ENCODE data around the gene USP28.

Gene USP28

DNA sequence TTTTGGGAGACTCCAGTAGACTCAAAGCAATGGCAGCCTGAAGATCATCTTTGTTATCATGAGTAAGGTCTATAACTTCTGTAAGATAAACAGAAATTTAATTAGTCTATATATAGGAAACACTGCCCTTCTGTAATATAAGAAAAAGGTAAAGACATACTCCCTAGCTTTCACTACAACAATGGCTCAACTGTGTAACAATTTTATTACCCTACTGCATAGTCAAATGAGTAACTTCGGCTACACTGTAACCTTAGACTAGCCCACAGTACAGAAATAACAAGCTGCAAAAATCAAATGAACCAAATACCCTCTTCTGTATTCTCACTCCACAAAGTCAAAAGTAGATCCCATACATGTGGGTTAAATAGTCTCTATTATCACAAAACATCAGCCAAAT lies 33.7 kb downstream of the USP28 start:
- H3K18ac ChIP-seq (ENCODE audit: low read length) = no peak overlapping the region
- no peak for DNase-seq
- H3K56ac ChIP-seq (ENCODE audit: low read length) = no peak overlapping the region
- H3K9ac ChIP-seq (ENCODE audit: low read length) = no peak overlapping the region
- H2BK15ac ChIP-seq (replicated peaks; ENCODE audit: low read depth) = no peak overlapping the region
- WGBS (ENCODE audit: extremely low coverage, insufficient coverage, low lambda C conversion rate) = no CpG with 5 or more reads among the region's 1 CpG
- H3K4me2 ChIP-seq (ENCODE audit: low read length) = no peak overlapping the region
- no peak overlapping the region for H3K4ac ChIP-seq (ENCODE audit: low read depth, low read length)
- no peak overlapping the region for H2BK5ac ChIP-seq (ENCODE audit: low read length)
- H3K79me1 ChIP-seq (ENCODE audit: low read length) = peaks cover 2% of the 10 kb centered on the region
- H3K23ac ChIP-seq (ENCODE audit: low read length) = no peak overlapping the region
- no peak overlapping the region for H3K4me3 ChIP-seq (ENCODE audit: low read length)
- no peak overlapping the region for H2BK120ac ChIP-seq (ENCODE audit: low read depth, low read length)
- no peak overlapping the region for H4K8ac ChIP-seq (ENCODE audit: low read depth, low read length)
- no peak overlapping the region for H3K27ac ChIP-seq (ENCODE audit: low read depth, low read length)
- H2AK5ac ChIP-seq (ENCODE audit: low read length) = no peak overlapping the region
- H4K5ac ChIP-seq (ENCODE audit: low read length) = no peak overlapping the region
- no peaks in the 10 kb centered on the region for H3K79me2 ChIP-seq (ENCODE audit: control insufficient read depth, insufficient read depth, low read length)
- peaks cover 2% of the 10 kb centered on the region for H3K36me3 ChIP-seq (ENCODE audit: control insufficient read depth, insufficient read depth, low read length)
- H3K27me3 ChIP-seq (ENCODE audit: insufficient read depth, low read length, poor library complexity) = no peaks in the 10 kb centered on the region
- H3K4me1 ChIP-seq (ENCODE audit: control insufficient read depth, low read depth, low read length) = no peaks in the 10 kb centered on the region

GRCh38 chr11:113840932-113841664 lies 34.3 kb downstream of the USP28 start:
- Histone ChIP-seq H3K27ac (ENCODE audit: low read depth, low read length) (no peak overlapping the region), H3K4me3 (ENCODE audit: low read length) (no peak overlapping the region), H3K9ac (ENCODE audit: low read length) (no peak overlapping the region), H2BK120ac (ENCODE audit: low read depth, low read length) (no peak overlapping the region), H2AK5ac (ENCODE audit: low read length) (no peak overlapping the region), H3K79me2 (ENCODE audit: control insufficient read depth, insufficient read depth, low read length) (no peaks in the 10 kb centered on the region), H3K18ac (ENCODE audit: low read length) (no peak overlapping the region), H3K79me1 (ENCODE audit: low read length) (peaks cover 2% of the 10 kb centered on the region), H3K27me3 (ENCODE audit: insufficient read depth, low read length, poor library complexity) (no peaks in the 10 kb centered on the region), H2BK5ac (ENCODE audit: low read length) (no peak overlapping the region), H3K4me1 (ENCODE audit: control insufficient read depth, low read depth, low read length) (no peaks in the 10 kb centered on the region), H3K36me3 (ENCODE audit: control insufficient read depth, insufficient read depth, low read length) (peaks cover 2% of the 10 kb centered on the region), H3K4me2 (ENCODE audit: low read length) (no peak overlapping the region), H4K5ac (ENCODE audit: low read length) (no peak overlapping the region), H2BK15ac (replicated peaks; ENCODE audit: low read depth) (no peak overlapping the region), H4K8ac (ENCODE audit: low read depth, low read length) (no peak overlapping the region), H3K56ac (ENCODE audit: low read length) (no peak overlapping the region), H3K23ac (ENCODE audit: low read length) (no peak overlapping the region), H3K4ac (ENCODE audit: low read depth, low read length) (no peak overlapping the region)
- DNase-seq = no peak
- WGBS (ENCODE audit: extremely low coverage, insufficient coverage, low lambda C conversion rate) = no CpG with 5 or more reads among the region's 3 CpGs

DNA sequence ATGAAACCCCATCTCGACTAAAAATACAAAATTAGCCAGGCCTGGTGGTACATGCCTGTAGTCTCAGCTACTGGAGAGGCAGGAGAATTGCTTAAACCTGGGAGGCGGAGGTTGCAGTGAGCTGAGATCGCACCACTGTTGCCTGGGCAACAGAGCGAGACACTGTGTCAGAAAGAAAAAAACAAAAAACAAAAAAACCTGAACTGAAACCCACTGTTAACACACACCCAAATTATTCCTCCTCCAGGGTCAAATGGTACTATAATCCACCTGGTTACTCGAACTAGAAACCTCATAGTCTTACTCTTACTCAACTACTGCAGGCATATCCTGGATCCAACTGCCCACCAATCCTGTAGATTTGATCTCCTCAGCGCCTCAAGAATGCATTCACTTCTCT lies 35.5 kb downstream of the USP28 start:
- WGBS (ENCODE audit: extremely low coverage, insufficient coverage, low lambda C conversion rate) = no CpG with 5 or more reads among the region's 6 CpGs

DNA sequence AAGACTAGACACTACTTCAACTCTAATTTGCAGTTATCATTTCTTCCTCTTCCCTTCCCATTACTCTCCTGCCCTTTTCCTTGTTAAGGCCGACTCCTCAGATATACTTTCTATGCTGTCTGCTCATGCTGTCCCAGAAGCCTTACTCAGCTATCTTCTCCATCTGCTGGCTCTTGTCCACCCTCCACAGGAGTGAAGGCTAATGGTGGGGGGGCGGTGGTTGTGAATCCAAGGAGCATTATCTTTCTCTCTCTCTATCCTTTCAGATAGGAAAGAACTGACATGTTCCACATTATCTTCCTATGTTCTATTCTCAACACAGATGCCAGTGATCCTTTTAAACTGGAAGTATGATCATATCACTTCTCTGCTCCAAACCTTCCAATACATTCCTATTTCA lies 37.4 kb downstream of the USP28 start:
- no peak overlapping the region for H3K4me2 ChIP-seq (ENCODE audit: low read length)
- no CpG with 5 or more reads among the region's 2 CpGs for WGBS (ENCODE audit: extremely low coverage, insufficient coverage, low lambda C conversion rate)

More for the DNA sequence above, 35.5 kb downstream of the USP28 start:
- no peak overlapping the region for H3K56ac ChIP-seq (ENCODE audit: low read length)
- no peak overlapping the region for H4K5ac ChIP-seq (ENCODE audit: low read length)
- H3K79me1 ChIP-seq (ENCODE audit: low read length) = peaks cover 2% of the 10 kb centered on the region
- H2BK5ac ChIP-seq (ENCODE audit: low read length) = no peak overlapping the region
- no peak overlapping the region for H4K8ac ChIP-seq (ENCODE audit: low read depth, low read length)
- no peak overlapping the region for H3K4ac ChIP-seq (ENCODE audit: low read depth, low read length)
- no peak overlapping the region for H2BK15ac ChIP-seq (replicated peaks; ENCODE audit: low read depth)
- H3K4me2 ChIP-seq (ENCODE audit: low read length) = no peak overlapping the region
- no peak for DNase-seq
- H3K4me1 ChIP-seq (ENCODE audit: control insufficient read depth, low read depth, low read length) = no peaks in the 10 kb centered on the region
- H3K27me3 ChIP-seq (ENCODE audit: insufficient read depth, low read length, poor library complexity) = no peaks in the 10 kb centered on the region
- H3K23ac ChIP-seq (ENCODE audit: low read length) = no peak overlapping the region
- peaks cover 2% of the 10 kb centered on the region for H3K36me3 ChIP-seq (ENCODE audit: control insufficient read depth, insufficient read depth, low read length)
- no peak overlapping the region for H2BK120ac ChIP-seq (ENCODE audit: low read depth, low read length)
- H3K4me3 ChIP-seq (ENCODE audit: low read length) = no peak overlapping the region
- H3K27ac ChIP-seq (ENCODE audit: low read depth, low read length) = no peak overlapping the region
- H2AK5ac ChIP-seq (ENCODE audit: low read length) = no peak overlapping the region
- no peak overlapping the region for H3K18ac ChIP-seq (ENCODE audit: low read length)
- no peak overlapping the region for H3K9ac ChIP-seq (ENCODE audit: low read length)
- no peaks in the 10 kb centered on the region for H3K79me2 ChIP-seq (ENCODE audit: control insufficient read depth, insufficient read depth, low read length)

DNA sequence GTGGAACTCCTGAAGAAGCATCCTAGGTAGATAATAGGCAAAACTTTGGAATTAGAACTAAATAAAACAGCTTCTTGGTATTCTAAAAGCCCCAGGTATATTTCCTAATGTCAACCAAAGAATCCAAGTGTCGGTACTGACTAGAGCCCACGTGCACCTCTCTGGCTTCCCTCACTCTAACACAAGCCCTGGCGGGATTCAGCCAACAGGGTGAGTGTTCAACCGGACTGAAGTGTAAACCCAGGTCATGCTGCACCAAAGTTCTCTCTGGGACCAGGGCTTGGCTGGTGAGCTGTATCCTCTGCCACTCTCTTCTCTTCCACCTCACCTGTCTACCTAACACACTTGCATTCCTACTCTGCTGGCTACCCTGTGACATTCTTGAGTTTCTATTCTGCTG lies 40.1 kb downstream of the USP28 start:
- Histone ChIP-seq H3K23ac (ENCODE audit: low read length) (no peak overlapping the region), H3K27ac (ENCODE audit: low read depth, low read length) (no peak overlapping the region), H2BK5ac (ENCODE audit: low read length) (no peak overlapping the region), H3K4me1 (ENCODE audit: control insufficient read depth, low read depth, low read length) (no peaks in the 10 kb centered on the region), H2AK5ac (ENCODE audit: low read length) (no peak overlapping the region), H3K56ac (ENCODE audit: low read length) (no peak overlapping the region), H3K4me2 (ENCODE audit: low read length) (no peak overlapping the region), H3K4me3 (ENCODE audit: low read length) (no peak overlapping the region), H3K9ac (ENCODE audit: low read length) (no peak overlapping the region), H3K4ac (ENCODE audit: low read depth, low read length) (no peak overlapping the region), H4K8ac (ENCODE audit: low read depth, low read length) (no peak overlapping the region), H3K36me3 (ENCODE audit: control insufficient read depth, insufficient read depth, low read length) (peaks cover 4% of the 10 kb centered on the region), H3K79me2 (ENCODE audit: control insufficient read depth, insufficient read depth, low read length) (no peaks in the 10 kb centered on the region), H2BK15ac (replicated peaks; ENCODE audit: low read depth) (no peak overlapping the region), H3K18ac (ENCODE audit: low read length) (no peak overlapping the region), H3K27me3 (ENCODE audit: insufficient read depth, low read length, poor library complexity) (no peaks in the 10 kb centered on the region), H3K79me1 (ENCODE audit: low read length) (peaks cover 4% of the 10 kb centered on the region), H2BK120ac (ENCODE audit: low read depth, low read length) (no peak overlapping the region), H4K5ac (ENCODE audit: low read length) (no peak overlapping the region)
- DNase-seq = no peak
- WGBS (ENCODE audit: extremely low coverage, insufficient coverage, low lambda C conversion rate) = no CpG with 5 or more reads among the region's 4 CpGs

More for the DNA sequence above, 37.4 kb downstream of the USP28 start:
- peaks cover 2% of the 10 kb centered on the region for H3K36me3 ChIP-seq (ENCODE audit: control insufficient read depth, insufficient read depth, low read length)
- no peak overlapping the region for H3K4me3 ChIP-seq (ENCODE audit: low read length)
- H2BK5ac ChIP-seq (ENCODE audit: low read length) = no peak overlapping the region
- no peak overlapping the region for H3K56ac ChIP-seq (ENCODE audit: low read length)
- no peak overlapping the region for H2BK15ac ChIP-seq (replicated peaks; ENCODE audit: low read depth)
- H3K79me1 ChIP-seq (ENCODE audit: low read length) = peaks cover 4% of the 10 kb centered on the region
- no peak overlapping the region for H3K4ac ChIP-seq (ENCODE audit: low read depth, low read length)
- H2BK120ac ChIP-seq (ENCODE audit: low read depth, low read length) = no peak overlapping the region
- H4K8ac ChIP-seq (ENCODE audit: low read depth, low read length) = no peak overlapping the region
- no peak overlapping the region for H3K18ac ChIP-seq (ENCODE audit: low read length)
- H4K5ac ChIP-seq (ENCODE audit: low read length) = no peak overlapping the region
- H3K4me1 ChIP-seq (ENCODE audit: control insufficient read depth, low read depth, low read length) = no peaks in the 10 kb centered on the region
- H3K9ac ChIP-seq (ENCODE audit: low read length) = no peak overlapping the region
- no peak for DNase-seq
- no peaks in the 10 kb centered on the region for H3K27me3 ChIP-seq (ENCODE audit: insufficient read depth, low read length, poor library complexity)
- H2AK5ac ChIP-seq (ENCODE audit: low read length) = no peak overlapping the region
- H3K79me2 ChIP-seq (ENCODE audit: control insufficient read depth, insufficient read depth, low read length) = no peaks in the 10 kb centered on the region
- no peak overlapping the region for H3K27ac ChIP-seq (ENCODE audit: low read depth, low read length)
- H3K23ac ChIP-seq (ENCODE audit: low read length) = no peak overlapping the region

- Histone ChIP-seq H2AK5ac (ENCODE audit: low read length) (no peak overlapping the region), H4K5ac (ENCODE audit: low read length) (no peak overlapping the region), H2BK15ac (replicated peaks; ENCODE audit: low read depth) (no peak overlapping the region), H3K9ac (ENCODE audit: low read length) (no peak overlapping the region), H3K27ac (ENCODE audit: low read depth, low read length) (no peak overlapping the region), H3K79me1 (ENCODE audit: low read length) (peaks cover 2% of the 10 kb centered on the region), H3K4me3 (ENCODE audit: low read length) (no peak overlapping the region), H2BK120ac (ENCODE audit: low read depth, low read length) (no peak overlapping the region), H4K8ac (ENCODE audit: low read depth, low read length) (no peak overlapping the region), H3K36me3 (ENCODE audit: control insufficient read depth, insufficient read depth, low read length) (peaks cover 4% of the 10 kb centered on the region), H3K18ac (ENCODE audit: low read length) (no peak overlapping the region), H3K79me2 (ENCODE audit: control insufficient read depth, insufficient read depth, low read length) (no peaks in the 10 kb centered on the region), H3K4me1 (ENCODE audit: control insufficient read depth, low read depth, low read length) (no peaks in the 10 kb centered on the region), H2BK5ac (ENCODE audit: low read length) (no peak overlapping the region), H3K4me2 (ENCODE audit: low read length) (no peak overlapping the region), H3K4ac (ENCODE audit: low read depth, low read length) (no peak overlapping the region), H3K56ac (ENCODE audit: low read length) (no peak overlapping the region), H3K23ac (ENCODE audit: low read length) (no peak overlapping the region), H3K27me3 (ENCODE audit: insufficient read depth, low read length, poor library complexity) (no peaks in the 10 kb centered on the region)
- no peak for DNase-seq
- no CpG with 5 or more reads among the region's 8 CpGs for WGBS (ENCODE audit: extremely low coverage, insufficient coverage, low lambda C conversion rate)
These were observed 42.2 kb downstream of the USP28 start for GRCh38 chr11:113833151-113833550.
